A673 (cell line): ENCODE measurements around the gene FES. TPM values are rescaled to one million over a fixed set of nuclear protein-coding genes. Genes with fewer than 3 reads are reported as not detected.

Experiments
- BruUV-seq: library from RNA; stranded (reverse); fragments of 400-500 nt; replicated peaks from 2 replicates; lab custom pipeline; 2021; lab: Mats Ljungman, UMichigan
- CTCF ChIA-PET: fragments of 300-600 bp; sonication (Branson Sonifier 250); formaldehyde crosslinking; loops from one replicate; lab custom pipeline; 2022; ENCODE audit warnings: antibody characterized with exemption; lab: Charles Lee
- POLR2A ChIA-PET: fragments of 300-600 bp; sonication (Branson Sonifier 250); formaldehyde crosslinking; loops from one replicate; lab custom pipeline; 2022; ENCODE audit warnings: antibody characterized with exemption; ENCODE audit not compliant: low non-redundant PET; lab: Charles Lee
- DNase-seq: peaks from one replicate; pipeline ENCODE4 v3.0.0-alpha.2; 2015; ENCODE audit warnings: low spot score
- H3K27ac ChIP-seq: fragments of 200-600 bp; sonication (generic); 2 replicates; pipeline ENCODE4 v1.5.1; 2016; ENCODE audit warnings: mixed run types, low read depth, mild to moderate bottlenecking, mixed read lengths, antibody characterized with exemption, low read length; ENCODE audit not compliant: poor library complexity, severe bottlenecking
- H3K27me3 ChIP-seq: fragments of 200-600 bp; sonication (generic); replicated peaks from 2 replicates; pipeline ENCODE4 v1.6.1; 2017; ENCODE audit warnings: mixed run types, low read depth, mild to moderate bottlenecking, mixed read lengths, antibody characterized with exemption, low read length; ENCODE audit not compliant: insufficient read depth, poor library complexity
- H3K36me3 ChIP-seq: fragments of 200-600 bp; sonication (generic); 2 replicates; pipeline ENCODE4 v1.6.1; 2016; ENCODE audit warnings: mixed run types, mild to moderate bottlenecking, mixed read lengths, antibody characterized with exemption, low read length; ENCODE audit not compliant: insufficient read depth, poor library complexity, severe bottlenecking
- H3K4me1 ChIP-seq: fragments of 200-600 bp; sonication (generic); 2 replicates; pipeline ENCODE4 v1.6.1; 2017; ENCODE audit warnings: mixed run types, mild to moderate bottlenecking, mixed read lengths, antibody characterized with exemption, low read length; ENCODE audit not compliant: insufficient read depth, poor library complexity, severe bottlenecking
- H3K4me3 ChIP-seq: fragments of 200-600 bp; sonication (generic); 2 replicates; pipeline ENCODE4 v1.5.1; 2016; ENCODE audit warnings: low read depth, mixed run types, mild to moderate bottlenecking, mixed read lengths, low read length; ENCODE audit not compliant: poor library complexity, severe bottlenecking
- H3K9me3 ChIP-seq: fragments of 200-600 bp; sonication (generic); 2 replicates; pipeline ENCODE4 v1.6.1; 2016; ENCODE audit warnings: mixed run types, low read depth, mild to moderate bottlenecking, mixed read lengths, antibody characterized with exemption, low read length; ENCODE audit not compliant: poor library complexity, severe bottlenecking
- EZH2 ChIP-seq: fragments of 200-600 bp; sonication (generic); IDR thresholded peaks from 2 replicates; pipeline ENCODE4 v1.6.1; 2017; ENCODE audit warnings: borderline replicate concordance, low read depth, mild to moderate bottlenecking, mixed read lengths, antibody characterized with exemption, low read length; ENCODE audit not compliant: poor library complexity, severe bottlenecking
- intact Hi-C: fragments of 100-400 bp; cut with micrococcal nuclease; formaldehyde crosslinking; loops from one replicate; pipeline ENCODE4 v1.10.0; 2022; ENCODE audit not compliant: unreplicated experiment
- total RNA-seq: library from RNA; stranded (reverse); gene quantifications from 2 replicates; pipeline ENCODE4 v1.2.3, GENCODE V29; 2021
- TF ChIP-seq, protein P1 (sequence below): fragments of 300-800, 200-600 bp; sonication (generic); conservative IDR thresholded peaks from 2 replicates; pipeline ENCODE4 v1.5.1; 2017; ENCODE audit warnings: low read depth, mild to moderate bottlenecking, antibody characterized with exemption, low read length, moderate library complexity, mixed read lengths

FES gene
- total RNA-seq, 1 experiment from 2014 or later = 3.8 TPM

DNA sequence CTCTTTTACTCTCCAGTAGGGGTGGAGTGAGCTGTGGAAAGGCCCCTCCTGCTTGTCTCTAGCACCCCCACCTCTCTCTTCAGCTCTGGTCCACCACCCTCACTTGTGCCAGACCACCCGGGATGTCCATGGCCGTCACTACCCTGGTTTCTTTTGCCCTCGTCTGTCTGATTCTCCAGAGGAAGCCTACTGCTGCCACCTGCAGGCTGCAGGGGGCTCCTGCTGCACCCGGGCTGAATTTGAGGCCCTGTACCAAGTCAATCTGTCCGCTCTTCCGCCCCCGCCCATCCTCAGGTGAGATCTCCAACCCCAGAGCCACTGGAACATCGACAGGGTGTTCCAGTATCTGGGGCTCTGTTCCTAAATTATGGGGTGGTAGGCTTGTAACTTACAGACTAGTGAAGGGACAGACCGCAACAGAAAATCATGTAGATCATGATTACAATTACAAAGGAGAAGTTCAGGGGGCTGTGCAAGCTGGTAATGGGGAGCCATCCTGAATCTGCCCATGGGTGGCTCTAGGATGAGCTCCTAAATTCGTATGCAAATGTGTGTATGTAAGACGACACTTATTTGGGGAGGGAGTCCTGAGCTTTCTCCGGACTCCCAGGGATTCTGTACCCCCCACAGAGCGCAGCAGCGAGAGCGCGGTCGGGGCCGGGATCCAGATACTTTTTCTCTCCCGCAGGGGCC lies 50.1 kb downstream of the FES start:
- BruUV-seq = no TSS peak
- DNase-seq = peak; percentile 91
- peaks cover 9% of the 10 kb centered on the region for H3K36me3 ChIP-seq
- POLR2A ChIA-PET = interaction anchor here (0.6 kb wide), 1 partner anchor 23 kb away, joined by 3 read pairs; no protein-coding TSS in a partner anchor
- CTCF ChIA-PET = interaction anchor here (0.5 to 1.8 kb wide), 8 partner anchors 15 to 460 kb away, joined by 4 to 21 read pairs (median 7); partner anchors contain the start of gene RCCD1
- H3K4me3 ChIP-seq = peak overlapping the region; percentile 71
- intact Hi-C loops = loop anchor here (5.0 to 10.0 kb wide), 2 partner anchors 287 to 790 kb away; no protein-coding TSS in a partner anchor
- H3K9me3 ChIP-seq = no peaks in the 10 kb centered on the region
- H3K27me3 ChIP-seq = no peaks in the 10 kb centered on the region
- no peak for TF ChIP-seq EZH2
- TF ChIP-seq, protein P1, sequence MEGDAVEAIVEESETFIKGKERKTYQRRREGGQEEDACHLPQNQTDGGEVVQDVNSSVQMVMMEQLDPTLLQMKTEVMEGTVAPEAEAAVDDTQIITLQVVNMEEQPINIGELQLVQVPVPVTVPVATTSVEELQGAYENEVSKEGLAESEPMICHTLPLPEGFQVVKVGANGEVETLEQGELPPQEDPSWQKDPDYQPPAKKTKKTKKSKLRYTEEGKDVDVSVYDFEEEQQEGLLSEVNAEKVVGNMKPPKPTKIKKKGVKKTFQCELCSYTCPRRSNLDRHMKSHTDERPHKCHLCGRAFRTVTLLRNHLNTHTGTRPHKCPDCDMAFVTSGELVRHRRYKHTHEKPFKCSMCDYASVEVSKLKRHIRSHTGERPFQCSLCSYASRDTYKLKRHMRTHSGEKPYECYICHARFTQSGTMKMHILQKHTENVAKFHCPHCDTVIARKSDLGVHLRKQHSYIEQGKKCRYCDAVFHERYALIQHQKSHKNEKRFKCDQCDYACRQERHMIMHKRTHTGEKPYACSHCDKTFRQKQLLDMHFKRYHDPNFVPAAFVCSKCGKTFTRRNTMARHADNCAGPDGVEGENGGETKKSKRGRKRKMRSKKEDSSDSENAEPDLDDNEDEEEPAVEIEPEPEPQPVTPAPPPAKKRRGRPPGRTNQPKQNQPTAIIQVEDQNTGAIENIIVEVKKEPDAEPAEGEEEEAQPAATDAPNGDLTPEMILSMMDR = peak; percentile 97
- H3K4me1 ChIP-seq = peaks cover 25% of the 10 kb centered on the region
- H3K27ac ChIP-seq = peak overlapping the region; percentile 82

DNA sequence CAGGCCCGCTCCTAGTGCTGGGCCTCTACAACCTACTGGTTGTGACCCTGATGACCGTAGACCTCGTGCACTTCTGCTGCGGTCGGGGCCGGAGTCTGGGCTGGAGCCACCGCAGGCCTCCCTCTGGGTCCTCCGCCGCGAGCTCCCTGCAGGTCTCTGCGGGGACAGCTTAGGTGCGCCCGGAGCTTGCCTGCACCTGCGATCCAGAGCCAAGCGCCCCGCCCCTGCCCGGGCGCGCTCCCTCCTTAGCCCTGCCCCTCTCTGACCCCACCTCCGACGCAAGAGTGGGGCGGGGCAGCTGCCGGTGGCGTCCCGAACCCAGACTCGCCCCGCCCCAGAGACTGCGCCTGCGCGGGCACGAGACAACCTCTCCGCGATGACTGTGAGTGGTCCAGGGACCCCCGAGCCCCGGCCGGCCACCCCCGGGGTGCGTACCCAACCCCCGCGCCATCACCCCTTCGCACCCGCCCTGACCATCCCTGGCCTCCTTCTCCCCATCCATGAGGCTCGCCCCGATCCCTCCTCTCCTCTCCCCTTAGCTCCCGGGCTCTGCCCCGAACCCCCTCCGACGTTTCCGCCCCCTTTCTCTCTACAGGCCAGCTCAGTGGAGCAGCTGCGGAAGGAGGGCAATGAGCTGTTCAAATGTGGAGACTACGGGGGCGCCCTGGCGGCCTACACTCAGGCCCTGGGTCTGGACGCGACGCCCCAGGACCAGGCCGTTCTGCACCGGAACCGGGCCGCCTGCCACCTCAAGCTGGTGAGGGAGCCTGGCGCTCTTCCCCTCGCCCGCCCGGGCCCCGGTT lies 50.8 kb downstream of the FES start, which contains the start of gene UNC45A:
Gene UNC45A, plus strand, starts transcription at position 337 of the 803 bp plus-strand sequence. Its CDS starts 40 bp downstream, at position 377.
- Histone ChIP-seq H3K36me3 (peaks cover 17% of the 10 kb centered on the region), H3K4me1 (peaks cover 25% of the 10 kb centered on the region), H3K9me3 (no peaks in the 10 kb centered on the region), H3K27me3 (no peaks in the 10 kb centered on the region), H3K27ac (peak within 1 kb of the TSS; percentile 82), H3K4me3 (peak within 1 kb of the TSS; percentile 71)
- ChIA-PET CTCF (interaction anchor here (0.6 to 1.7 kb wide), 9 partner anchors 12 to 337 kb away, joined by 4 to 17 read pairs (median 7); no protein-coding TSS in a partner anchor), POLR2A (interaction anchor here (0.6 kb wide), 2 partner anchors 9 to 22 kb away, joined by 3 to 11 read pairs; no protein-coding TSS in a partner anchor)
- BruUV-seq = no TSS peak
- intact Hi-C loops = loop anchor here (1.0 to 10.0 kb wide), 3 partner anchors 20 to 790 kb away; no protein-coding TSS in a partner anchor
- TF ChIP-seq, protein P1 = no peak
- no peak for TF ChIP-seq EZH2
- DNase-seq = peak; percentile 94

DNA sequence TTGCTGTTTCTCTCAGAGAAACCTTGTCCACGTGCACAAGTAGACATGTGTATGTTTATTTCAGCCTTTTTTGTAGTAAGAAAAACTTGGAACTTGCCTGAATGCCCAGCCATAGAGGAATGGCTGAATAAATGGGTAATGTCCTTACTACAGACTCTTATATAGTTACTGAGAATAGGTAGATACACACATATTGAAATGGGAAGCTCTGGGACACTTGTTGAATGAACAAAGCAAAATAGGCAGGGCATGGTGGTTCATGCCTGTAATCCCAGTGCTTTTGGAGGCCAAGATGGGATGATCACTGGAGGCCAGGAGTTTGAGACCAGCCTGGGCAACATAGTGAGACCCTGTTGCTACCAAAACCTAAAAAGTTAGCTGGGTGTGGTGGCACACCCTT lies 52.5 kb downstream of the FES start:
- DNase-seq = no peak
- no TSS peak for BruUV-seq
- H3K36me3 ChIP-seq = peaks cover 28% of the 10 kb centered on the region
- CTCF ChIA-PET = interaction anchor here (0.6 kb wide), 1 partner anchor 19 kb away, joined by 26 read pairs; no protein-coding TSS in a partner anchor
- H3K4me1 ChIP-seq = peaks cover 16% of the 10 kb centered on the region
- no peak overlapping the region for H3K27ac ChIP-seq
- no peaks in the 10 kb centered on the region for H3K27me3 ChIP-seq
- intact Hi-C loops = loop anchor here (10.0 kb wide), 1 partner anchor 792 kb away; no protein-coding TSS in a partner anchor
- H3K9me3 ChIP-seq = no peaks in the 10 kb centered on the region
- POLR2A ChIA-PET = interaction anchor here (0.5 kb wide), 1 partner anchor 16 kb away, joined by 6 read pairs; no protein-coding TSS in a partner anchor
- TF ChIP-seq, protein P1 = no peak
- no peak for TF ChIP-seq EZH2
- H3K4me3 ChIP-seq = peak overlapping the region; percentile 71
